ENCODE data around the gene COL19A1.
A peak's percentile ranks its signal among the peaks of the same experiment; 100 is the strongest.
"Not testable (repeated sequence)": the region's sequence is repeated elsewhere in the genome, so short reads cannot be mapped to it uniquely, and the experiment has no call there.

Gene COL19A1

DNA sequence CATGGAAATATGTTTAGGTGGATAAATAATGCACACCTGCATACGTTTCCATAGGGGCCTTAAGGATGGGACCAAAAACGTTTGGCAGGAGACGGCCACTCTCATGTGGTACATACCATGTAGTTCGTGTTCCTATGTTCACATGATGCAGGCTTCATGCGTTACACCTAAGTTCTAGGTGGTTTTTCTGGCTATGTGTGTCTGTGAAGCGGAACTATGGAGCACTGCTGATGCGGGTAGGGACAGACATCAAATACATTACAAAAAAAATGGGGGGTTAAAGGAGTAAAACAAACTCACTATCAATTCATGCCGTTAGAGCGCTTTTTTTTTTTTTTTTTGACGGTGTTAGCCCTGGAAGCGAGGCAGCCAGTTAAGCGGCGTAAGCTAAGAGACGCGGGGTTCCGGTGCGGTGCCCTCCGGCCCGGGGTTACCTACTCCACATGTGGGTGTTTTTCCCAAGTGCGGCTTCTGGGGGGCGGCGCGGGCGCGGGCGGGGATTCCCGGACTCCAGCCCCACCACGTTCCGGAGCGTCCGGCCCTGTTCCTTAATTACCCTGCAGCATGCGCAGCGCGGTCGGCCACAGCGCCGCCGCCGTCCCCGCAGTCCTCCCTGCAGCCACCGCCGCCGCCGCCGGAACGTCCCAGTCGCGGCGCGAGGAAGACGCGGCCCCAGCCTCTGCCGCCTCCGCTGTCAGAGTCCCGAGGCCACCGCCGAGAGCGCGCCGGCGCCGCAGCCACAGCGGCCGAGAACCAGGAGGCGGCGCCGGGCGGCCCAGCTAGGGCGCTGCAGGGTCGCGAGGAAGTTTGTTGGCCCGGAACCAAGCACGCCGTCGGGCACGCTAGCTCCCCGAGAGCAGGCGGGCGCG lies 648 bp downstream of the COL19A1 start:
- no peak for DNase-seq (ENCODE audit: low spot score)

DNA sequence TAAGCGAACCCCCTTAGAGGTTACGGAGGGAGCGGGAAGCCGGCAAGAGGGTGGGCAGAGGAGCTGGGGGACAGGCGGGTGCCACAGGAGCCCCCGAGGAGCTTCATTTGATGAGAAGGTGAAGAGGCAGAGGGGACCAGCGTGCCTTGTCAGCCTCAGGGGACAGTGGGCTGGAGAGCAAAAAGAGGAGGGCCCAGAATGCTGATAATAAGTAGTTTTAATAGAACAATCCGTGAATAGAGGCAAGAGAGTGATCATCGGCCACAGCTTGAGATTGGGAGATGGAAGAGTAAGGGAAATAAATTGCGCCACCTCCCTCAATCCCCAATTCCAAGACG lies 1.3 kb downstream of the COL19A1 start:
- no peak for DNase-seq (ENCODE audit: low spot score)

DNA sequence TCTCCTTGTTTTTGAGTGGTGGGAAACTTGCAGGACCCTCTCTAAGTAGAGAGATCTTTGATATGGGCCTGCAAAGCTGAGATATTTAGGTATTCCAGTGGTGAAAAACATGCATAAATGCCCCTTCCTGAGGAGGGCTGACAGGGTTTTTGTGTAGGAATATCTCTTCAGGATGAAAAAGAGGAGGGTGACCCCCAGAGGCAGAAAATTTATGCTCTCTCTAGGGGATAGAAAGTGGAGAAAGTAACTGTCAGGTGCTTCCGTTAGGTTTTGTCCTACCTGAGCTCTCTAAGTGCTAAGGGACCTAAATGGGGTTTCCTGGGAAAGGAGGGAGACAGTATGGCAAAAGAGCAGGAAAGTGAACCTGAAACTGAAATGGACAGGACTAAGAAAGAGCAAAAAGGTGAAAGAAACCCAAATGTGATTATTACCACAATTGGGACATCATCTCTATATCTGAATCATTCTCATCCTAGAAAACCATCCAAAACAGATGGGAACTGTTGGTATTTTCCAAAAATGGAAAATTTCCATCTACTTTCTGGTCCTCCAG lies 2.0 kb downstream of the COL19A1 start:
- no peak for DNase-seq (ENCODE audit: low spot score)

GRCh38 chr6:69868961-69869360 lies 2.6 kb downstream of the COL19A1 start:
- DNase-seq (ENCODE audit: low spot score) = no peak

DNA sequence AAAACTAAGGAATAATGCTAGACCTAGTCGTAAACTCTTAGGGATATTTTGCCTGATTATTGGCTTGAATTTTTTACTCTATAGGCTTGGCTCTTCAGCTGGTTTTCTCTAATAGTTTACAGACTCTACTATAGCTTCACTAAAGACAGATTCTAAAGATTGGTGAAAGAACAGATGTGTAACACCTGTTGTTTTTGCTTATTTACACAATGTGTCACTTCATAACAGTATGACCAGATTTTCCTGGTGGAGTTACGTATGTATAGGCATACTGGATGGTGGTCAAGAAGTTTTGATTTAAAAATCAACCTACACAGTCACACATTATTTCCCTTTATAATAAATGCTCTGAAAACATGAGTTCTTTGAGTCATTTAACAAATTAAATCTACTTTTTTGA lies 4.8 kb downstream of the COL19A1 start:
- DNase-seq (ENCODE audit: low spot score) = no peak

DNA sequence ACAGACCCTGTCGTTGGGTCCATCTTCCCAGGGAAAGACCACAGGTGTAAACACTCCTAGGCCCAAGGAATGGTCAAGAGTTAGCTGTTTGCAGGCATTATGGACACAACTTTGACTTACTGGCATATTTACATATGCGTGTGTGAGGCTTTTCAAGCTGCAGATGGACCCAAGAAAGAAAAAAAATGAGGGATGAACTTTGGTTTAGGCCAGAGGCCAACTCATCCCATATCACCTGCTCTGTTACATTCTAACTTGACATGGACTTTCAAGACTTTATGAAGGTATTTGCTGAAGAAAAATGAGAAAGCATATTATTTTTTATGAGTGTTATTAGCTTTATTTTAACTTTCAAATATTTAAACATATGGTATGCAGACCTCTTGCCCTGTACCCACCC lies 6.9 kb downstream of the COL19A1 start:
- no peak for DNase-seq (ENCODE audit: low spot score)

DNA sequence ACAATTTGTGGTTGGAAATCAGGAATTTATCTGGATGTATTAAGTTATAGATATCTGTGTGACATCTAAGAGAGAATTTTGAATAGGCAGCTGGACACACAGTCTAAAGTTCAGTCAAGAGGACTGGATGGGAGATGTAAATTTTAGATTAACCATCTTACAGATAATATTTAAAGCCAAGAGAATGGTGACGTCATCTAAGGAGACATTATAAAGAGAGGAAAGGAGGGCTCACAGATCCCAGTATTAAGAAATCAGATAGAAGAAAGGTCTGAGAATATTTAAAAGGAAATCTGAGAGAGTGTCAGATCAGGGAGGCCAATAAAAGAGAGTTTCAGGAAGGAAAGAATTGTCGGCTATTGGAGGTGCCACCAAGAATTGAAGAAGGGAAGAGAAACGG lies 9.4 kb downstream of the COL19A1 start:
- no peak for DNase-seq (ENCODE audit: low spot score)

DNA sequence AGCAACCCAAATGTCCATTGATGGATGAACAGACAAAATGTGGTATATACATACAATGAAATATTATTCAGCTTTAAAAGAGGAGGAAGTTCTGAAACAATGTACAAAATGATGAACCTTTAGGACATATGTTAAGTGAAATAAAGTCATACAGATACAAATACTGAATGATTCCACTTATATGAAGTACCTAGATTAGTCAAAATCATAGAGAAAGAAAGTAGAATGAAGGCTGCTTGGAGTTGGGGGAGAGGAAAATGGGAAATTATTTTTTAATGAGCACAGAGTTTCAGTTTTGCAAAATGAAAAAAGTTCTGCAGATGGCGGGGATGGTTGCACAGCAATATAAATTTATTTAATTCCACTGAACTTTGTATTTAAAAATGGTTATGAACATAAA lies 12.4 kb downstream of the COL19A1 start:
- no peak for DNase-seq (ENCODE audit: low spot score)

DNA sequence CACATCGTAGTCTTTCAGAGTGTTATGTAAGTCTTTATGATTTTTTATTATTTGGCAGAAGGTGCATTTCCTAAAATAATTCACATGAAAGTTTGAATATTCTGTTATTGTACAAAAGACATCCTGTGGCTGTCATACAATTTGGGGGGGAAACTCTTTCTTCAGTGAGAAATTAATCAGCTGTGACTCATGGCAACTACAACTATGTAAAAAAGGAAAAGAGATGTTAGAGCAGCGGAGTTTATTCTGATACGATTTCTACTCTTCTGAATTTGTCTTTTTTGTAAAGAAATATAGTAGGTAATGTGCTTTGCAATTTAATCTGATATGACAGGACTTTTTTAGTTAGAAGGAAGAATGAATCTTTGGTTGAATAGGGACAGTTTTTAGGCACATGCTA lies 14.2 kb downstream of the COL19A1 start:
- peak; percentile 1 for DNase-seq (ENCODE audit: low spot score)

DNA sequence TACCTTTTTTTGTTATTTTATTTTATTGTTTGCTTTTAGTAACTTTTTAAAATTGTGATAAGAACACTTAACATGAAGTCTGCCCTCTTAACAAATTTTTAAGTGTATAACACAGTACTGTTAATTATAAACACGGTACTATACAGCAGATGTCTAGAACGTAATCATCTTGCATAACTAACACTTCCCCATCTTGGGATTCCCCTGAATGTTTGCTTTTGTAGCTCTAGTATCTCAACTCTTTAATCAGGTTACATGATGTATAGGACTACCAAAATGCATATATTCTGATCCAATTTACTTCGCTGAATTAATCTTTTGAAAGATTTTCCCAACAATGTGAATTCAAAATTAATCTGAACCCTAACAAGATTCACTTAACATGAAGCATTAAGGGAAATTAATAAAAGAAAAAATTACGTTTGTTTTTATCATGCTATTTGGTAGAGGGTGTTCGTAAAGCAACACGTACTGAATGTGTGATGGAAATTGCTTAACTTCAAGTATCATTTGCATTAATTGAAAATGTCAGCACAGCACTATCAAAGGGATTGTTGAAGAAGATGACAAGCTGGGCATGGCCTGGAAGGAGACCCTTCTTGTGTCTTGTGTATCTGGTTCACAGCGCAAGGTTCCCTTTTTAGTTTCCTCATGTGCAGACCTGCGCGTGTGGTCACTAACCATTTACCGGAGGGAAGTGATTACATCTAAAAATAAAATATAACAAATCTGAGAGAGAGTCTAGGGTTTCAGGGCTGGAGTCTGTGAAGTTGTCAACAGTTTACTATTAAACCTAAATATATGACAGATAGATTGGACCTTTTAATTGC lies 15.2 kb downstream of the COL19A1 start:
- no peak for DNase-seq (ENCODE audit: low spot score)

- DNase-seq (ENCODE audit: low spot score) = no peak
Observed at GRCh38 chr6:69883551-69883950, 17.2 kb downstream of the COL19A1 start.

DNA sequence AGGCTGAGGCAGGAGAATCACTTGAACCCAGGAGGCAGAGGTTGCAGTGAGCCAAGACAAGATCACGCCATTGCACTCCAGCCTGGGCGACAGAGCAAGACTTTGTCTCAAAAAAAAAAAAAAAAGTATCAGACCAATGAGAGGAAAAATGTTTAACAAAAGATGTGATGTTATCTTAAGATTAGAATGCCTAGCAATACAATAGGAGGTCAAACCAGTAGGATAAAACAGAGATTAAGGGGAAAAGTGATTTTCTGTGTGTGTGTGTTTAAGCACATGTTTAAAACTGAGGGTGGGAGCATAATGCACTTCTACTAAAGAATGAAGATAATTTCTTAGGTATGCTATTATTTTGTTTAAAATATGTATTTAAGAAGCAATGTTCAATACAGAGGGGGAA lies 17.9 kb downstream of the COL19A1 start:
- no peak for DNase-seq (ENCODE audit: low spot score)

DNA sequence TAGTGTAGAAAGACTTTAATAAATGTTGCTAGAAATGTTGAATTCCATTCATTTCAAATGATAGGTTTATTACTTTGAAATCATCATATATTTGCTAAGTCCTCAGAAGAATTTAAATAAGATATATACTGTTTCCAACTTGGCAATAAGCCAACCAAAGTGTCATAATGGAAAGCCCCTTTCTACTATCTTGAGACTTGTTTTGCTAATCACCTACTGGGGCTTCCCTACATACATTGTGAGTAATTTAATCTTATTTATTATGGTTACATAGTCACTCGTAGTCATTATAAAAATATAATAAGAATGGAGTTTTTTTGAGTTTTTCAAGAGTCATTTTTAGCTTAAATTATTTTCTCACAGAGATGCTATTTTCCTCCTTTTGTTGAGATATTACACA lies 20.7 kb downstream of the COL19A1 start:
- DNase-seq (ENCODE audit: low spot score) = no peak

DNA sequence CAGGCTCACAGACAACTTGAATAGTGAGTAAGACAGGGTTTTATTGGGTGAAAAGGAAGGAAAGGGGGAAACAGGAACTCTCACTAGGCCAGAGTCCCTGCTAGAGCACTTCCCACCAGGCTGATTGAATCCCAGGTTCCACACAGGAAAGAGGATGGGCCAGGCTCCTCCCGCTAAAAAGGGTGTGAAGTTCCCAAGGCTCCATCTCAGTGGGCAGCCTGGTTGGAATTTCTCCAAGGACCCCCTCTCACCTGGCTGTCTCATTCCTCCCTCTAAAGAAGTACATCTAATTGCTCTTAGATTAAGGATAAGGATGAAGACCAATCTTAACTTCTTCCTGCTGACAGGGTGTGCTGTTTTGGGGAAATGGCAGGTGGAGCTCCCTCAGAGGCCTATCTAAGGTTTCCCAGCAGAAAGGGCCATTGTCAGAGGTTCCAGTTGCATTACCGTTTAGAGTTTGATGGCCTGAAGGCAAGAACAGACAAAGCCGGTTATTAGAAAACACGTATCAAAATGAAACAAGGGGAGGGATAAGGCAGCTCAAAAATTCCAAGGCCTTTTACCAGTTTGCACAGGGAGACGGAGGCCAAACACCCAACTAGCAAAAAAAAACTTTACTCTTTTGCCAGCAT lies 21.5 kb downstream of the COL19A1 start:
- no peak for DNase-seq (ENCODE audit: low spot score)

DNA sequence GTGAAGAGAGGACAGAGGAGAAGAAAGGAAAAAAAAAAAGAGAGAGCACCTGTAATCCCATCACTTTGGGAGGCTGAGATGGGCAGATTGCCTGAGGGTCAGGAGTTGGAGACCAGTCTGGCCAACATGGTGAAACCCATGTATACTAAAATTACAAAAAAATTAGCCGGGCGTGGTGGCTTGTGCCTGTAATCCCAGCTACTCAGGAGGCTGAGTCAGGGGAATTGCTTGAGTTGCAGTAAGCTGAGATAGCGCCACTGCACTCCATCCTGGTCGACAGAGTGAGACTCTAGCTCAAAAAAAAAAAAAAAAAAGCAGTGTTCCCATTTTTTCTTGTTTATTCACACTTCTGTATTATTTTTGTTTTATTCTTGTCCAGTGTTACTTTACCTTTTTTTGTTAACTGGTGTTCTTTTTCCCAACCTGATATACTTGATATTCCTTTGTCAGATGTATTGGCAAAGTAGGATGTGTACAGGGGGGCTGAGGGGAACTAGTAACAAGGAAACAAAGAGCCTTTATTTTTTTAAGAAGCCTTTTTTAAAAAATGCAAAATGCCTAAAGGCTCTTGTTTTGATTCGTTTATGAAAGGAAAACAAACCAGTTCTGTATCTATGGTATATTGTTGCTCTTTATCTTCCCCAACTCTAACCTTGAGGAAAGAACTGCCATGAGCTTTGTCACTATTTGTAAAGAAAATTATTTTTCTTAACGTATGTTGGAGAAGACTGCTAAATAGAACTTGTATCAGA lies 22.3 kb downstream of the COL19A1 start:
- no peak for DNase-seq (ENCODE audit: low spot score)

DNA sequence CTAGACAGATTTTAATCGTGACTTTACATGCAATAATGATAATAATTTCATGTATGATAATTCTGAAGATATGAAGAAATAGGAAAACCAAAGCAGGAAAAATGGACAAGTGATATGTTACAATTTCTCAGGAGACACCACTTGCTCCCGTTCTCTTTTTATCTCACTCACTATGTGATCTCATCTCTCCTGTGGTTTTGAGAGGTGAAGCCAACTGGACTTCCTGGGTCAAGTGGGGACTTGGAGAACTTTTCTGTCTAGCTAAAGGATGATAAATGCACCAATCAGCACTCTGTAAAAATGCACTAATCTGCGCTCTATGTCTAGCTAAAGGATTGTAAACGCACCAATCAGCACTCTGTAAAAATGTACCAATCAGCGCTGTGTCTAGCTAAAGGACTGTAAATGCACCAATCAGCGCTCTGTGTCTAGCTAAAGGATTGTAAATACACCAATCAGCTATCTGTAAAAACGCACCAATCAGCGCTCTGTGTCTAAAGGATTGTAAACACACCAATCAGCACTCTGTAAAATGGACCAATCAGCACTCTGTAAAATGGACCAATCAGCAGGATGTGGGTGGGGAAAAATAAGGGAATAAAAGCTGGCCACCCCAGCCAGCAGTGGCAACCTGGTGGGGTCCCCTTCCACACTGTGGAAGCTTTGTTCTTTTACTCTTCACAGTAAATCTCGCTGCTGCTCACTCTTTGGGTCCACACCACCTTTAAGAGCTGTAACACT lies 23.0 kb downstream of the COL19A1 start:
- DNase-seq (ENCODE audit: low spot score) = not testable (repeated sequence)

GRCh38 chr6:69892561-69892960 lies 26.2 kb downstream of the COL19A1 start:
- not testable (repeated sequence) for DNase-seq (ENCODE audit: low spot score)

DNA sequence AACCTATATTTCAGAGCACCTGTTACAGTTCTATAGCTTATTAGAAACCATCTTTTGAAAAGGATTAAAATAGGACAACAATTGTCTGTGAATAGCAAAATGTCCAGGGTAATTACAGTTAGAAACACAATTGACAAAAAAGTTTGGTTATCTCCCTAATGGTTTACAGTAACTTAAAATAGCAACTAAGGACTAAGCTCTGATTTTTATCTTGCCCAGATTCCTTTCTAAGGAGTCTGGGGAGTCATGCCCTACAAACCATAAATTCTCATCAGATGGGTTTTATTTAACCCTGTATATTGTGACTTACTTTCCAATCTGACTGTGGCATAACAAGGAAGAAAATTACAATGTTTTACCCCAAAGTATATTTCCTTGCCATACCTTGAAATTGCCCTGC lies 26.9 kb downstream of the COL19A1 start:
- DNase-seq (ENCODE audit: low spot score) = not testable (repeated sequence)

DNA sequence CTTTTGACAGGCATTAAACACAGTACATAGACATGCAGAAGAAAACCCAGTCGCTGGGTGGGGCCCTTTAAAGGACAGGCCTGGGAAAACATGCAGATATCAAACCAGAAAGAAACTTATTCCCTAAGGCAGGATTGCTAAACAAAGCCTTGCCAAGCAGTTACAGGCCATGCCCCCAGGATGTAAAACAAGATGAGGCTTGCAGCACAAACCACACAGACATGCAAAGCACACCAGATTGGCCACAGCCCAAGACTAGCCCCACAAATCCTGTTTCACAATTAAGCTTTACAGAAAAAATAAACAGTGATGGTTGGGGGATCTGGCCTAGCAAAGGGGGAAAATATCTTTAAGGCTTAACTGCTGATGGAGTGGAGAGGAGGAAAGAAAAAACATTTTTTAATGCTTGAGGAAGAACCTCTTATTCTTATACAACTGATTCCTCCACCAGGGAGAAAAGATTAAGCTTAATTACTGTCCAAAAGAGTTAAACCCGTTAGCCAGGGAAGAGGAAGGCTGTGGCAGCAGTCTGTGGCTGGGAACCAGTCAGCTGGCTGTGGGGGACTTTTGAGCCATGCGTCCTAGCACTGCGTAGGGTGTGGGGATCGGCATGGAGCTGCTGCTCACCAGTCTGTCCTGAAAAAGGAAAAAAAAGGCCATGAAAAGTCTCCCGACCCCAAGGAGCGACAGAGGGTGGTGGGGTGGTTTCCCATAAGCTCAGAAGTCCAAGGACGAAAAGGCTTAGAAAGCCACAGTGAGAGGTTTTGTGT lies 28.4 kb downstream of the COL19A1 start:
- DNase-seq (ENCODE audit: low spot score) = no peak

DNA sequence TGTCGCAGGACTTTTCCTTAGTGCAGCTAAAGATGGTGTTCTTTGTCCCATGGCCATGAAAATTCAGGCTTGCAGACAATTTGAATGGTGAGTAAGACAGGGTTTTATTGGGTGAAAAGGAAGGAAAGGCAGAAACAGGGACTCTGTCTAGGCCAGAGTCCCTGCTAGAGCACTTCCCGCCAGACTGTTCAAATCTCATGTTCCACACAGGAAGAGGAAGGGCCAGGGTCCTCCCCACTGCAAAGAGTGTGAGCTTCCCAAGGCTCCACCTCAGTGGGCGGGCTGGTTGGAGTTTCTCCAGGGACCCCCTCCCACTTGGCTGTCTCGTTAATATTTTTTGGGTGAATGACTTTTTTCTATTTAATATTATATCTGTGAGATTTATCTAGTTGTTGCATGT lies 29.0 kb downstream of the COL19A1 start:
- DNase-seq (ENCODE audit: low spot score) = no peak

All from RKO (cell line).